Measurements from ENCODE around the gene NCOA6.

Gene NCOA6

GRCh38 chr20:34831936-34832335 lies 6.5 kb upstream of the NCOA6 start:
- Histone ChIP-seq H3K4me1 (ENCODE audit: control insufficient read depth, insufficient read depth, low read length) (no peaks in the 10 kb centered on the region), H3K9me3 (ENCODE audit: control insufficient read depth, insufficient read depth, low read length) (no peaks in the 10 kb centered on the region), H3K4me3 (ENCODE audit: low read length) (no peak overlapping the region), H3K36me3 (ENCODE audit: control insufficient read depth, insufficient read depth, low read length) (no peaks in the 10 kb centered on the region), H3K27ac (ENCODE audit: low read length) (no peak overlapping the region), H3K27me3 (ENCODE audit: control insufficient read depth, insufficient read depth, low read length) (no peaks in the 10 kb centered on the region)
- no CpG with 5 or more reads among the region's 5 CpGs for WGBS (ENCODE audit: insufficient coverage, insufficient read length)
- DNase-seq (ENCODE audit: low read depth, low spot score) = no peak

GRCh38 chr20:34829191-34829590 lies 3.7 kb upstream of the NCOA6 start:
- Histone ChIP-seq H3K9me3 (ENCODE audit: control insufficient read depth, insufficient read depth, low read length) (no peaks in the 10 kb centered on the region), H3K4me3 (ENCODE audit: low read length) (no peak overlapping the region), H3K27me3 (ENCODE audit: control insufficient read depth, insufficient read depth, low read length) (no peaks in the 10 kb centered on the region), H3K27ac (ENCODE audit: low read length) (no peak overlapping the region), H3K4me1 (ENCODE audit: control insufficient read depth, insufficient read depth, low read length) (no peaks in the 10 kb centered on the region), H3K36me3 (ENCODE audit: control insufficient read depth, insufficient read depth, low read length) (no peaks in the 10 kb centered on the region)
- WGBS (ENCODE audit: insufficient coverage, insufficient read length) = no CpG with 5 or more reads among the region's 3 CpGs
- DNase-seq (ENCODE audit: low read depth, low spot score) = no peak

- no CpG with 5 or more reads among the region's 68 CpGs for WGBS (ENCODE audit: insufficient coverage, insufficient read length)
- Histone ChIP-seq H3K4me3 (ENCODE audit: low read length) (peak overlapping the region; percentile 92), H3K27me3 (ENCODE audit: control insufficient read depth, insufficient read depth, low read length) (no peaks in the 10 kb centered on the region), H3K4me1 (ENCODE audit: control insufficient read depth, insufficient read depth, low read length) (no peaks in the 10 kb centered on the region), H3K27ac (ENCODE audit: low read length) (no peak overlapping the region), H3K36me3 (ENCODE audit: control insufficient read depth, insufficient read depth, low read length) (no peaks in the 10 kb centered on the region), H3K9me3 (ENCODE audit: control insufficient read depth, insufficient read depth, low read length) (no peaks in the 10 kb centered on the region)
- DNase-seq (ENCODE audit: low read depth, low spot score) = no peak
These were observed 483 bp downstream of the NCOA6 start for GRCh38 chr20:34824806-34825529.

- no peak overlapping the region for H3K27ac ChIP-seq (ENCODE audit: low read length)
- WGBS (ENCODE audit: insufficient coverage, insufficient read length) = no CpG with 5 or more reads among the region's 2 CpGs
- no peaks in the 10 kb centered on the region for H3K27me3 ChIP-seq (ENCODE audit: control insufficient read depth, insufficient read depth, low read length)
- no peaks in the 10 kb centered on the region for H3K9me3 ChIP-seq (ENCODE audit: control insufficient read depth, insufficient read depth, low read length)
- peak overlapping the region; percentile 92; the same call in 1 of the 2 replicates for H3K4me3 ChIP-seq (ENCODE audit: low read length)
- no peaks in the 10 kb centered on the region for H3K36me3 ChIP-seq (ENCODE audit: control insufficient read depth, insufficient read depth, low read length)
- DNase-seq (ENCODE audit: low read depth, low spot score) = no peak
- H3K4me1 ChIP-seq (ENCODE audit: control insufficient read depth, insufficient read depth, low read length) = no peaks in the 10 kb centered on the region
These were observed 1.0 kb downstream of the NCOA6 start for GRCh38 chr20:34824452-34824805.

GRCh38 chr20:34824026-34824425 lies 1.4 kb downstream of the NCOA6 start:
- no peak overlapping the region for H3K27ac ChIP-seq (ENCODE audit: low read length)
- H3K4me1 ChIP-seq (ENCODE audit: control insufficient read depth, insufficient read depth, low read length) = no peaks in the 10 kb centered on the region
- no peaks in the 10 kb centered on the region for H3K36me3 ChIP-seq (ENCODE audit: control insufficient read depth, insufficient read depth, low read length)
- no peaks in the 10 kb centered on the region for H3K9me3 ChIP-seq (ENCODE audit: control insufficient read depth, insufficient read depth, low read length)
- H3K27me3 ChIP-seq (ENCODE audit: control insufficient read depth, insufficient read depth, low read length) = no peaks in the 10 kb centered on the region
- no peak for DNase-seq (ENCODE audit: low read depth, low spot score)
- H3K4me3 ChIP-seq (ENCODE audit: low read length) = no peak overlapping the region; the same call in 1 of the 2 replicates
- no CpG with 5 or more reads among the region's 1 CpG for WGBS (ENCODE audit: insufficient coverage, insufficient read length)

- Histone ChIP-seq H3K4me3 (ENCODE audit: low read length) (no peak overlapping the region), H3K27me3 (ENCODE audit: control insufficient read depth, insufficient read depth, low read length) (no peaks in the 10 kb centered on the region), H3K36me3 (ENCODE audit: control insufficient read depth, insufficient read depth, low read length) (no peaks in the 10 kb centered on the region), H3K9me3 (ENCODE audit: control insufficient read depth, insufficient read depth, low read length) (no peaks in the 10 kb centered on the region), H3K27ac (ENCODE audit: low read length) (no peak overlapping the region), H3K4me1 (ENCODE audit: control insufficient read depth, insufficient read depth, low read length) (0 out of 2 replicates have a peak, but pooled peaks cover 1% of the 10 kb centered on the region)
- WGBS (ENCODE audit: insufficient coverage, insufficient read length) = 100% methylated on average over 1 of the region's 8 CpGs
- DNase-seq (ENCODE audit: low read depth, low spot score) = no peak
These were observed 4.5 kb downstream of the NCOA6 start for GRCh38 chr20:34820805-34821578.

GRCh38 chr20:34817801-34818200 lies 7.7 kb downstream of the NCOA6 start:
- DNase-seq (ENCODE audit: low read depth, low spot score) = no peak
- 0 out of 2 replicates have a peak, but pooled peaks cover 1% of the 10 kb centered on the region for H3K4me1 ChIP-seq (ENCODE audit: control insufficient read depth, insufficient read depth, low read length)
- no CpG with 5 or more reads among the region's 2 CpGs for WGBS (ENCODE audit: insufficient coverage, insufficient read length)
- no peaks in the 10 kb centered on the region for H3K27me3 ChIP-seq (ENCODE audit: control insufficient read depth, insufficient read depth, low read length)
- no peaks in the 10 kb centered on the region for H3K9me3 ChIP-seq (ENCODE audit: control insufficient read depth, insufficient read depth, low read length)
- H3K36me3 ChIP-seq (ENCODE audit: control insufficient read depth, insufficient read depth, low read length) = no peaks in the 10 kb centered on the region
- H3K4me3 ChIP-seq (ENCODE audit: low read length) = no peak overlapping the region
- no peak overlapping the region for H3K27ac ChIP-seq (ENCODE audit: low read length)

- Histone ChIP-seq H3K4me1 (ENCODE audit: control insufficient read depth, insufficient read depth, low read length) (0 out of 2 replicates have a peak, but pooled peaks cover 1% of the 10 kb centered on the region), H3K4me3 (ENCODE audit: low read length) (no peak overlapping the region), H3K27ac (ENCODE audit: low read length) (no peak overlapping the region), H3K36me3 (ENCODE audit: control insufficient read depth, insufficient read depth, low read length) (no peaks in the 10 kb centered on the region), H3K9me3 (ENCODE audit: control insufficient read depth, insufficient read depth, low read length) (no peaks in the 10 kb centered on the region), H3K27me3 (ENCODE audit: control insufficient read depth, insufficient read depth, low read length) (no peaks in the 10 kb centered on the region)
- no CpG with 5 or more reads among the region's 2 CpGs for WGBS (ENCODE audit: insufficient coverage, insufficient read length)
- DNase-seq (ENCODE audit: low read depth, low spot score) = no peak
These were observed 8.4 kb downstream of the NCOA6 start for GRCh38 chr20:34817072-34817471.

- Histone ChIP-seq H3K4me1 (ENCODE audit: control insufficient read depth, insufficient read depth, low read length) (0 out of 2 replicates have a peak, but pooled peaks cover 1% of the 10 kb centered on the region), H3K27ac (ENCODE audit: low read length) (no peak overlapping the region), H3K4me3 (ENCODE audit: low read length) (no peak overlapping the region), H3K36me3 (ENCODE audit: control insufficient read depth, insufficient read depth, low read length) (no peaks in the 10 kb centered on the region), H3K9me3 (ENCODE audit: control insufficient read depth, insufficient read depth, low read length) (no peaks in the 10 kb centered on the region), H3K27me3 (ENCODE audit: control insufficient read depth, insufficient read depth, low read length) (no peaks in the 10 kb centered on the region)
- no CpG with 5 or more reads among the region's 1 CpG for WGBS (ENCODE audit: insufficient coverage, insufficient read length)
- no peak for DNase-seq (ENCODE audit: low read depth, low spot score)
These were observed 9.8 kb downstream of the NCOA6 start for GRCh38 chr20:34815636-34816035.

GRCh38 chr20:34808583-34808982 lies 16.9 kb downstream of the NCOA6 start:
- no peaks in the 10 kb centered on the region for H3K27me3 ChIP-seq (ENCODE audit: control insufficient read depth, insufficient read depth, low read length)
- H3K9me3 ChIP-seq (ENCODE audit: control insufficient read depth, insufficient read depth, low read length) = no peaks in the 10 kb centered on the region
- no peaks in the 10 kb centered on the region for H3K4me1 ChIP-seq (ENCODE audit: control insufficient read depth, insufficient read depth, low read length)
- no peak overlapping the region for H3K27ac ChIP-seq (ENCODE audit: low read length)
- no peaks in the 10 kb centered on the region for H3K36me3 ChIP-seq (ENCODE audit: control insufficient read depth, insufficient read depth, low read length)
- DNase-seq (ENCODE audit: low read depth, low spot score) = no peak
- no CpG with 5 or more reads among the region's 5 CpGs for WGBS (ENCODE audit: insufficient coverage, insufficient read length)
- H3K4me3 ChIP-seq (ENCODE audit: low read length) = no peak overlapping the region

Data from iPS DF 6.9 (cell line).